Endothelial cell of umbilical vein (primary cell): Measurements from ENCODE around the gene SPTB.

Experiments used
- EZH2 ChIP-seq: IDR thresholded peaks from 2 replicates; pipeline ENCODE4 v1.6.1; 2012; ENCODE audit warnings: borderline replicate concordance, low read depth, mild to moderate bottlenecking, moderate library complexity, low read length, inconsistent platforms; ENCODE audit not compliant: severe bottlenecking
- FOS ChIP-seq: IDR thresholded peaks from 2 replicates; pipeline ENCODE4 v1.6.1; 2011; ENCODE audit warnings: mild to moderate bottlenecking, low read length, moderate library complexity, borderline replicate concordance; ENCODE audit not compliant: insufficient read depth
- JUN ChIP-seq: IDR thresholded peaks from 2 replicates; pipeline ENCODE4 v1.6.1; 2011; ENCODE audit warnings: borderline replicate concordance, low read depth; ENCODE audit not compliant: insufficient read length, insufficient read depth
- MYC ChIP-seq: IDR thresholded peaks from one replicate; pipeline ENCODE4 v1.6.1; 2011; ENCODE audit warnings: mild to moderate bottlenecking, low read depth, low read length
- POLR2A ChIP-seq: IDR thresholded peaks from 2 replicates; pipeline ENCODE4 v1.6.1; 2012; ENCODE audit warnings: low read depth, mild to moderate bottlenecking, control low read depth, low read length
- POLR2AphosphoS5 ChIP-seq: IDR thresholded peaks from 2 replicates; pipeline ENCODE4 v1.6.1; 2012; ENCODE audit warnings: low read depth, mild to moderate bottlenecking, control low read depth, low read length, moderate library complexity; ENCODE audit not compliant: insufficient read depth
- TF ChIP-seq, protein P1 (sequence below), 2 donors: IDR thresholded peaks; 1 replicate in 1 of 2; 2 replicates in 1 of 2; pipeline ENCODE4 v1.5.1; 2011; ENCODE audit warnings: low read length in 2 of 2, mild to moderate bottlenecking in 2 of 2, moderate library complexity in 2 of 2, control low read depth in 1 of 2, inconsistent platforms in 1 of 2, low read depth in 1 of 2; ENCODE audit not compliant: insufficient read depth in 1 of 2; ENCODE audit errors: extremely low read depth in 1 of 2
- TF ChIP-seq, protein P2 (sequence below): IDR thresholded peaks from 2 replicates; pipeline ENCODE4 v1.6.1; 2011; ENCODE audit not compliant: insufficient read depth, insufficient read length

DNA sequence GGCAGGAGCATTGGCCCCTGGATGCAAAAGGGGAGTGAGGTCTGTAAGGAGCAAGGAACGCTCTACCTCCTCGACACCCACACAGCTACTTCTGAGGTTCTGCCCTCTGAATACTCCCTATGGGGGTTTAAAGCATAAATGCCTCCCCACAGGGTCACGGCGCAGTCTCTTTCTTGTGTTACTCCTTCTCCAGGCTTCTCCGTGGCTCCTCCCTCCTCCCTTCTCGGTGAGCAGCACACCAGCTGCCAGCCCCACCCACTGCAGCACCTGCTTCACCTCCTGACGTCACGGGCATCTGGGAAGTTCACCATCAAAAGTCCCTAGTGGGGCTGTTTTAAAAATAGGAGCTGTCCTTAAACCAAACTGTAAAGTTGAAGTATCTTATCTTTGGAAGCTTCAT, 67.3 kb downstream of the SPTB start:
- TF ChIP-seq JUN, result no peak
- TF ChIP-seq, protein P1, sequence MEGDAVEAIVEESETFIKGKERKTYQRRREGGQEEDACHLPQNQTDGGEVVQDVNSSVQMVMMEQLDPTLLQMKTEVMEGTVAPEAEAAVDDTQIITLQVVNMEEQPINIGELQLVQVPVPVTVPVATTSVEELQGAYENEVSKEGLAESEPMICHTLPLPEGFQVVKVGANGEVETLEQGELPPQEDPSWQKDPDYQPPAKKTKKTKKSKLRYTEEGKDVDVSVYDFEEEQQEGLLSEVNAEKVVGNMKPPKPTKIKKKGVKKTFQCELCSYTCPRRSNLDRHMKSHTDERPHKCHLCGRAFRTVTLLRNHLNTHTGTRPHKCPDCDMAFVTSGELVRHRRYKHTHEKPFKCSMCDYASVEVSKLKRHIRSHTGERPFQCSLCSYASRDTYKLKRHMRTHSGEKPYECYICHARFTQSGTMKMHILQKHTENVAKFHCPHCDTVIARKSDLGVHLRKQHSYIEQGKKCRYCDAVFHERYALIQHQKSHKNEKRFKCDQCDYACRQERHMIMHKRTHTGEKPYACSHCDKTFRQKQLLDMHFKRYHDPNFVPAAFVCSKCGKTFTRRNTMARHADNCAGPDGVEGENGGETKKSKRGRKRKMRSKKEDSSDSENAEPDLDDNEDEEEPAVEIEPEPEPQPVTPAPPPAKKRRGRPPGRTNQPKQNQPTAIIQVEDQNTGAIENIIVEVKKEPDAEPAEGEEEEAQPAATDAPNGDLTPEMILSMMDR (IDR thresholded peaks at IDR 0.05; ENCODE audit: extremely low read depth in 1 of 2, insufficient read depth in 1 of 2, low read depth in 1 of 2, low read length in 2 of 2), result no peak
- no peak for TF ChIP-seq POLR2A
- TF ChIP-seq POLR2AphosphoS5, result no peak
- no peak for TF ChIP-seq MYC
- TF ChIP-seq, protein P2, sequence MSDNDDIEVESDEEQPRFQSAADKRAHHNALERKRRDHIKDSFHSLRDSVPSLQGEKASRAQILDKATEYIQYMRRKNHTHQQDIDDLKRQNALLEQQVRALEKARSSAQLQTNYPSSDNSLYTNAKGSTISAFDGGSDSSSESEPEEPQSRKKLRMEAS, result no peak
- TF ChIP-seq FOS, result no peak
- no peak for TF ChIP-seq EZH2
